B cell (primary cell): ENCODE data around the gene RNF212B.

Source experiments
- EZH2 ChIP-seq: IDR thresholded peaks from 2 replicates; pipeline ENCODE4 v1.6.1; 2012; ENCODE audit warnings: borderline replicate concordance, low read depth, mild to moderate bottlenecking, moderate library complexity, low read length; ENCODE audit not compliant: insufficient read depth, poor library complexity, severe bottlenecking
- TF ChIP-seq, protein P1 (sequence below): fragments of 200-600 bp; IDR thresholded peaks from one replicate; pipeline ENCODE4 v1.8.0; 2022; ENCODE audit warnings: antibody characterized with exemption, mild to moderate bottlenecking

DNA sequence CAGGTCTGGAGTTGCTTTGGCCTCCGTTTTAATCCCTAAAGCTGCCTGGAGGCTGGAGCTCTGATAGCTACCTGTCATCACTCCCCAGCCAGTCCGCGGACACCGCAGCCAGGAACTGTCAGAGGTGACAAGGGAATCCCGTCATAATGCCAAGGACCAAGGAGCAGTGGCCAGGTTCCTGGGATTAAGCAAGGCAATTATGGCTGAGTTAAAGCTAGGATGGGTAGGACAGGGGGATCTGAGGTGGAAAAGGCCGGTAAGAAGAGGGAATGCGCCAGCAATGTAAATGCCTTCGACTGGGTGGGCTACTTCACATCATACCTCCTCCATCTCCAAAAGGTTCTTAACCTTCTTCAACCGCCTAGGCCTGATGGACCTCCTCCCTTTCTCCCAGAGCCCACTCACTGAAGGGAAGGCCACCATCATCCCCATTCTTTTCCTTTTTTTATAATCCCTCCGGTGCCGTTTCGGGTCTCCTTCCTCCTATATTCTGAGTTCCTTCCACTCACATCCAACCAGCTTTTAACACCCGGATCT, 63.0 kb downstream of the RNF212B start:
- no peak for TF ChIP-seq EZH2
- TF ChIP-seq, protein P1, sequence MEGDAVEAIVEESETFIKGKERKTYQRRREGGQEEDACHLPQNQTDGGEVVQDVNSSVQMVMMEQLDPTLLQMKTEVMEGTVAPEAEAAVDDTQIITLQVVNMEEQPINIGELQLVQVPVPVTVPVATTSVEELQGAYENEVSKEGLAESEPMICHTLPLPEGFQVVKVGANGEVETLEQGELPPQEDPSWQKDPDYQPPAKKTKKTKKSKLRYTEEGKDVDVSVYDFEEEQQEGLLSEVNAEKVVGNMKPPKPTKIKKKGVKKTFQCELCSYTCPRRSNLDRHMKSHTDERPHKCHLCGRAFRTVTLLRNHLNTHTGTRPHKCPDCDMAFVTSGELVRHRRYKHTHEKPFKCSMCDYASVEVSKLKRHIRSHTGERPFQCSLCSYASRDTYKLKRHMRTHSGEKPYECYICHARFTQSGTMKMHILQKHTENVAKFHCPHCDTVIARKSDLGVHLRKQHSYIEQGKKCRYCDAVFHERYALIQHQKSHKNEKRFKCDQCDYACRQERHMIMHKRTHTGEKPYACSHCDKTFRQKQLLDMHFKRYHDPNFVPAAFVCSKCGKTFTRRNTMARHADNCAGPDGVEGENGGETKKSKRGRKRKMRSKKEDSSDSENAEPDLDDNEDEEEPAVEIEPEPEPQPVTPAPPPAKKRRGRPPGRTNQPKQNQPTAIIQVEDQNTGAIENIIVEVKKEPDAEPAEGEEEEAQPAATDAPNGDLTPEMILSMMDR = no peak
